Stimulated activated naive CD4-positive, alpha-beta T cell (primary cell): ENCODE measurements around the gene ABCC6.
"Not testable (repeated sequence)": the region's sequence is repeated elsewhere in the genome, so short reads cannot be mapped to it uniquely, and the experiment has no call there.

ENCODE experiments used
- DNase-seq, 6 experiments: peaks; one replicate each; lab custom pipeline; 2025; lab: John Stamatoyannopoulos, UW

The ABCC6 gene

GRCh38 chr16:16112450-16113053 lies 110.7 kb downstream of the ABCC6 start:
- DNase-seq = no peak

GRCh38 chr16:16111639-16112038 lies 111.7 kb downstream of the ABCC6 start:
- no peak for DNase-seq

- no peak for DNase-seq
Measured at GRCh38 chr16:16110111-16110490, 113.2 kb downstream of the ABCC6 start.

GRCh38 chr16:16109453-16110110 lies 113.7 kb downstream of the ABCC6 start:
- DNase-seq = no peak

- no peak for DNase-seq
Measured at GRCh38 chr16:16108759-16109158, 114.5 kb downstream of the ABCC6 start.

- DNase-seq = no peak
Measured at GRCh38 chr16:16107839-16108238, 115.5 kb downstream of the ABCC6 start.

- no peak for DNase-seq
Measured at GRCh38 chr16:16106466-16106865, 116.8 kb downstream of the ABCC6 start.

GRCh38 chr16:16105646-16106045 lies 117.6 kb downstream of the ABCC6 start:
- no peak for DNase-seq

GRCh38 chr16:16104804-16105141 lies 118.5 kb downstream of the ABCC6 start:
- DNase-seq = not testable (repeated sequence)

- not testable (repeated sequence) for DNase-seq
Measured at GRCh38 chr16:16104132-16104803, 119.0 kb downstream of the ABCC6 start.

GRCh38 chr16:16102738-16103137 lies 120.6 kb downstream of the ABCC6 start:
- no peak for DNase-seq

GRCh38 chr16:16101585-16101984 lies 121.7 kb downstream of the ABCC6 start:
- DNase-seq = no peak

GRCh38 chr16:16100631-16101030 lies 122.7 kb downstream of the ABCC6 start:
- DNase-seq = no peak

- DNase-seq = no peak
Measured at GRCh38 chr16:16099320-16099719, 124.0 kb downstream of the ABCC6 start.
